GM21786 (cell line): Measurements from ENCODE around the gene FAM20A.
"Not testable (repeated sequence)": the region's sequence is repeated elsewhere in the genome, so short reads cannot be mapped to it uniquely, and the experiment has no call there.

ENCODE experiments used
- ATAC-seq: cut with Tn5 transposase; IDR thresholded peaks from one replicate; pipeline ENCODE4 v1.9.1; 2021; ENCODE audit not compliant: unreplicated experiment

Gene FAM20A

GRCh38 chr17:68592682-68593641 lies 8.2 kb downstream of the FAM20A start:
- no peak for ATAC-seq

DNA sequence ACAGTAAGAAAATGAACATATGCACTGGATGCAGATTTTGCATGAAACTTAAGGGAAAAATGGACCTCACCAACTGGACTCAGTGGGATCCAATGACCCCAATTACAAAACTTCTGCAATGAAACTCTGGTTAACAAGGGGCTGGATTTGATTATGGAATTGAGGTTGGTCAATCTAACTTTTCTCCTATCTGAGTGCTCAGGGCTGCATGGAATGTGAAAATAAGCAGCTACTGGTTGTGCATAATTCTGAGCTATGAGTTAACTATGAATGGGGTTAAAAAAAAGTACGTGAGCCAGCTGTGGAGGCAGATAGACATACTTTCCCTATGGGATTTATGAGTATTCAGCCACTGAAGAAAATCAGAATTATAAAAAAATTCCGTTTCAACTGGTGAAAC lies 9.2 kb downstream of the FAM20A start:
- ATAC-seq, result no peak

- no peak for ATAC-seq
These were observed 9.6 kb downstream of the FAM20A start for GRCh38 chr17:68591583-68591982.

DNA sequence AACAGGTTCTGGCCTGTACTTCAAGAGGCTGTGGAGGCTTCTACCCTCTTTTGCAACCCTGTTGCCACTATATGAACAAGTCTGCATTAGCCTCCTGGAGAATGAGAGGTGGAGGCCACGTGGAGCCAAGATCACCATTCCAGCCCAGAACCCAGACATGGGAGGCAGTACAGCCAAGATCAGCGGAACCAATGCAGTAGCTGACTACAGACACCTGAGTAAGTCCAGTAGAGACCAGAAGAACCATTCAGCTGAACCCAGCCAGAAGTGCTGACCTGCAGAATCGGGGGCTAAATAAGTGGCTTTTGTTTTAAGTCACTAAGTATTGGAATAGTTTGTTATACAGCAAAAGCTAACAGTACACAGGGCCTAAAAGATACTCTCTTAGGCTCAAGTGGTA lies 12.1 kb downstream of the FAM20A start:
- no peak for ATAC-seq

- no peak for ATAC-seq
These were observed 12.8 kb downstream of the FAM20A start for GRCh38 chr17:68588362-68588761.

DNA sequence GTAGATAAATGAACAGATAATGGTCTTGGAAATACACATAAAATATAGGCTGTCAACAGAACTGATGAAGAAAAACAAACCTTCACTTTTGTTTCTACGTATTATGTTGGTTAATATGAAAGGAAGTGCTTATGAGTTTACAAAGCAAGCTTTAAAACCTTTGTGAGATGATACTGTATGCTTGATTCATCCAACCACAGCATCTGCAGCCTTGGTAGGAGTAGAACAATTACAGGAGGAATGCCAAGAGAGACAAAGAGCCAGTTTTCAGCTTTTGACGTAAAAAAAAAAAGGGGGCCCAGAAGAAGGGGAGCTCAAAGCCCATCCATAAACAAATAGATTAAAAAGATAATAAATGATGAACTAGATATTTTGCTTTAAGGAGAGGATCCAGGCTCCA lies 13.3 kb downstream of the FAM20A start:
- ATAC-seq, result no peak

GRCh38 chr17:68587026-68587425 lies 14.1 kb downstream of the FAM20A start:
- no peak for ATAC-seq

- ATAC-seq, result no peak
These were observed 15.5 kb downstream of the FAM20A start for GRCh38 chr17:68585643-68586042.

GRCh38 chr17:68584581-68585303 lies 16.4 kb downstream of the FAM20A start:
- ATAC-seq, result no peak

- ATAC-seq, result not testable (repeated sequence)
These were observed 18.3 kb downstream of the FAM20A start for GRCh38 chr17:68582867-68583266.

DNA sequence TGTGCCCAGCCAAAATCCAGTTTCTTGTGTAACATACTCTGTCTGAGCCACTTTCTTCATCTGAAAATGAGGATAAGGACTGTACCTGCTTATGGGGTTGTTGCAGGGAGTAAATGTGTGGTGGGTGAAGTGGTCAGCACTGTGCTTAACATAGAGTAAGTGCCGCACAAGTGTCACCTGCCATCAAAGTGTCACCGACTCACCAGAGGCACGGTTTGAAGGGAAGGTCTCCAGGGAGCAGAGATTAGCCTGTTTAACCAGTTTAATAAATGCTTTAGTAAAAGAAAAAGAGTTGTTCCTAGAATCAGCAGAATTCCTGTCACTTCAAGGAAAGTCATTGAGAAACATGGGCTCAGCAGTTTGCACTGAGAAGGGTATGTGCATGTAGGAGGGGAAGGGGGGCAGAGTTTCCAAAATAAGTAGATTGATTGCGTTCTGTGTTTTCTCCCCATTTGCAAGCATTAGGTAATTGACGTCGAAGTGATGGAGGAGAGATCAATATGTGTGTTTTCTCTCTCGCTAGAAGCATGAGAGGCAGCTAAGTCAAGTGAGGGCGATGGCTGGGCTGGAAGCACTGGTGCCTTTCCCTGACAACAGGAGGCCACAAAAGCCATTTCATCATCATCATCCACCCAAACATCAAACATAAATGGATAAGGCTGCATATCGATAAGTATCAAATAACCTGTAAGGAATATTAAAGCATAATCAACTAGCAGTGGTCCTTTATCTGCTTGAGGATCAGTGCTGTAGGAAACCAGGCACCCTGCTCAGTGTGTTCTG lies 19.1 kb downstream of the FAM20A start:
- ATAC-seq, result no peak

- no peak for ATAC-seq
These were observed 20.9 kb downstream of the FAM20A start for GRCh38 chr17:68580236-68580770.

GRCh38 chr17:68579194-68579927 lies 21.8 kb downstream of the FAM20A start:
- no peak for ATAC-seq

DNA sequence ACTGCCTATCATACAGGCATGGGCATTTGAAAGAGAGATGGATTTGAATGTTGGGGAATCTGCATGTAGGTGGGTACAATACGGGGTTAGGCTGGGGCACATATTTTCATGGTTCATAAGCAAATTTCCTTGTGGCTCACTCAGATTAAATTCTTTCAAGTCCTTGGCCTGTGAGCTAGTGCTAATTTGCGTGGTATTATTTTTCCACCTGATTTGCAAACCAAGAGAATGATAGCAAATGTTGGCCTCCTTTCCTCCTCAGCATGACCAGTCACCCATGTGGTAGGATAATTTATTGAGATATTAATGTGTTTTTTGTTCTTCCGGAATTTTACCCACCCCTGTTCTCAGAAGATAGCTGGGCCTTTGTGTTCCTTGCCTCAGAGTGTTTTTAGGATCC lies 22.9 kb downstream of the FAM20A start:
- no peak for ATAC-seq

- ATAC-seq, result no peak
These were observed 23.7 kb downstream of the FAM20A start for GRCh38 chr17:68577497-68577821.

GRCh38 chr17:68576811-68577496 lies 24.2 kb downstream of the FAM20A start:
- ATAC-seq, result no peak

DNA sequence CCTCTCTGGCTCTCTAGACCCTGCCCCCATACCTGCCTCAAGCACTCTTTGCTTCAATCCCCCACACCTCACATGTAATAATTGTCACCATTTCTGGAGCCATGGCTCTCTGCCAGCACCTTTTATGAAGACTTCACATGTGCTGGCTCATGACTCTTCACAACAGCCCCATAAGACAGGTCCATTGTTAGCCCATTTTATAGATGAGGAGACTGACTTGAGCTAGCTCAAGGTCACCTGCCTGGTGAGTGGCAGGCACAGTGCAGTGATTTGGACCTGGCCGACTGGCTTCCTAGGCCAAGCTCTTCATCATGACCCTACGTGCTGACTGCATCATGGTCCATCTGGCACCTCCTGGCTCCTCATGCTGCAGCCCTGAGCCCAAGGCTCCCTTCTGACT lies 25.0 kb downstream of the FAM20A start:
- ATAC-seq, result no peak

GRCh38 chr17:68573338-68573737 lies 27.8 kb downstream of the FAM20A start:
- no peak for ATAC-seq

- ATAC-seq, result no peak
These were observed 28.9 kb downstream of the FAM20A start for GRCh38 chr17:68572138-68572842.
